Ascending aorta (tissue), 2 donors: ENCODE results near the gene HIP1R. TPM values are rescaled to one million over a fixed set of nuclear protein-coding genes. Genes with fewer than 3 reads are reported as not detected.

Experiments used
- DNase-seq, 2 donors: peaks; one replicate each; pipeline ENCODE4 v3.0.0-alpha.2; 2019; ENCODE audit warnings: low spot score in 2 of 2
- H3K27ac ChIP-seq, 2 donors: fragments of 200-600 bp; sonication (generic); one replicate each; pipeline ENCODE4 v1.5.1; 2016 to 2017; ENCODE audit warnings: mild to moderate bottlenecking in 1 of 2
- H3K27me3 ChIP-seq: fragments of 200-600 bp; sonication (generic); one replicate; pipeline ENCODE4 v1.5.1; 2017
- H3K36me3 ChIP-seq, 2 donors: fragments of 200-600 bp; sonication (generic); one replicate each; pipeline ENCODE4 v1.5.1; 2016
- H3K4me1 ChIP-seq, 2 donors: fragments of 200-600 bp; sonication (generic); one replicate each; pipeline ENCODE4 v1.5.1; 2016 to 2017; ENCODE audit warnings: mild to moderate bottlenecking in 1 of 2
- H3K4me3 ChIP-seq, 2 donors: fragments of 200-600 bp; sonication (generic); one replicate each; pipeline ENCODE4 v1.5.1; 2016 to 2017; ENCODE audit warnings: mild to moderate bottlenecking in 1 of 2
- H3K9me3 ChIP-seq, 2 donors: fragments of 200-600 bp; sonication (generic); one replicate each; pipeline ENCODE4 v1.5.1; 2016
- intact Hi-C: fragments of 100-400 bp; cut with DNase I; formaldehyde crosslinking; loops from one replicate; pipeline ENCODE4 v1.15.1; 2023
- total RNA-seq: library from RNA; depleted of rRNA; stranded (reverse); fragments of >200 nt; gene quantifications from one replicate; pipeline ENCODE4 v1.1.0, GENCODE V29; 2016
- TF ChIP-seq, protein P1 (sequence below), 3 experiments: fragments of 200-600 bp in 2 of 3; fragments of 450-650 bp in 1 of 3; sonication (generic) in 2 of 3; IDR thresholded peaks; one replicate each; pipeline ENCODE4 v1.5.1; 2016 to 2019; ENCODE audit warnings: antibody characterized with exemption in 3 of 3, mild to moderate bottlenecking in 1 of 3, moderate library complexity in 1 of 3

HIP1R gene
- total RNA-seq, 1 donor from 2014 or later: 98.7 TPM

GRCh38 chr12:122851820-122852219, 16.6 kb downstream of the HIP1R start:
- Histone ChIP-seq H3K36me3 (peaks cover 28 to 35% of the 10 kb centered on the region in 2 donors), H3K27ac (peak overlapping the region; percentile 86 to 92), H3K4me3 (peak overlapping the region in 1 of 2 donors; percentile 22), H3K4me1 (peaks cover 25 to 42% of the 10 kb centered on the region in 2 donors), H3K9me3 (no peaks in the 10 kb centered on the region), H3K27me3 (no peaks in the 10 kb centered on the region)
- intact Hi-C loops: loop anchor here (1.0 to 5.0 kb wide), 2 partner anchors 16 to 45 kb away; partner anchors contain the start of gene VPS37B
- TF ChIP-seq, protein P1, sequence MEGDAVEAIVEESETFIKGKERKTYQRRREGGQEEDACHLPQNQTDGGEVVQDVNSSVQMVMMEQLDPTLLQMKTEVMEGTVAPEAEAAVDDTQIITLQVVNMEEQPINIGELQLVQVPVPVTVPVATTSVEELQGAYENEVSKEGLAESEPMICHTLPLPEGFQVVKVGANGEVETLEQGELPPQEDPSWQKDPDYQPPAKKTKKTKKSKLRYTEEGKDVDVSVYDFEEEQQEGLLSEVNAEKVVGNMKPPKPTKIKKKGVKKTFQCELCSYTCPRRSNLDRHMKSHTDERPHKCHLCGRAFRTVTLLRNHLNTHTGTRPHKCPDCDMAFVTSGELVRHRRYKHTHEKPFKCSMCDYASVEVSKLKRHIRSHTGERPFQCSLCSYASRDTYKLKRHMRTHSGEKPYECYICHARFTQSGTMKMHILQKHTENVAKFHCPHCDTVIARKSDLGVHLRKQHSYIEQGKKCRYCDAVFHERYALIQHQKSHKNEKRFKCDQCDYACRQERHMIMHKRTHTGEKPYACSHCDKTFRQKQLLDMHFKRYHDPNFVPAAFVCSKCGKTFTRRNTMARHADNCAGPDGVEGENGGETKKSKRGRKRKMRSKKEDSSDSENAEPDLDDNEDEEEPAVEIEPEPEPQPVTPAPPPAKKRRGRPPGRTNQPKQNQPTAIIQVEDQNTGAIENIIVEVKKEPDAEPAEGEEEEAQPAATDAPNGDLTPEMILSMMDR (IDR thresholded peaks at IDR 0.05): no peak
- DNase-seq: peak; percentile 39 to 91

GRCh38 chr12:122852336-122853275, 17.3 kb downstream of the HIP1R start:
- intact Hi-C loops: loop anchor here (1.0 to 5.0 kb wide), 2 partner anchors 16 to 45 kb away; partner anchors contain the start of gene VPS37B
- no peak for DNase-seq
- peaks cover 25 to 42% of the 10 kb centered on the region in 2 donors for H3K4me1 ChIP-seq
- H3K9me3 ChIP-seq: no peaks in the 10 kb centered on the region
- peak overlapping the region in 1 of 2 donors; percentile 22 for H3K4me3 ChIP-seq
- H3K27me3 ChIP-seq: no peaks in the 10 kb centered on the region
- H3K27ac ChIP-seq: peak overlapping the region; percentile 86 to 92
- TF ChIP-seq, protein P1 (IDR thresholded peaks at IDR 0.05): no peak
- peaks cover 35 to 43% of the 10 kb centered on the region in 2 donors for H3K36me3 ChIP-seq

- Histone ChIP-seq H3K4me3 (no peak overlapping the region), H3K27ac (peak overlapping the region; percentile 86 to 92), H3K4me1 (peaks cover 25 to 42% of the 10 kb centered on the region in 2 donors), H3K36me3 (peaks cover 44 to 45% of the 10 kb centered on the region in 2 donors), H3K9me3 (no peaks in the 10 kb centered on the region), H3K27me3 (no peaks in the 10 kb centered on the region)
- intact Hi-C loops: loop anchor here (5.0 kb wide), 1 partner anchor 44 kb away; the partner anchor contains the start of gene VPS37B
- DNase-seq: no peak
- TF ChIP-seq, protein P1 (IDR thresholded peaks at IDR 0.05): no peak
Observed at GRCh38 chr12:122853582-122854245, 18.5 kb downstream of the HIP1R start.

DNA sequence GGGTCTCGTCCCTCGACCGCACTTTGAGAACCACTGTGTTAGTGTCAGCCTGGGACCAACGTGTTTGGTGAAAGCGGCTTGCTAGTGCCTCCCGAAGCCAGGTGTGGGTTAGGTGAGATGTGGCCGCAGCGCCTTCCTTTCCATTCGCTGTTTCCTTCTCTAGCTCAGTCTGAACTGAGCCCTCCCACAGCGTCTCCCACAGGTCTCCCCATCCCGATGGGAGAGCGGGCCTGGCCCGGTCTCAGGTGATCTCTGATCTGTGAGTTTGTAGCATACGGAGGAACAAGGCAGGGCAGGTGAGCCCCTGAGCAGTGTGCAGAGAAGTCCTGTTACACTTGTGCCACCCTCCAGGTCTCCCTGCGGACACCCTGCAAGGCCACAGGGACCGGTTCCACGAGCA, 19.3 kb downstream of the HIP1R start:
- intact Hi-C loops: loop anchor here (5.0 kb wide), 1 partner anchor 43 kb away; the partner anchor contains the start of gene VPS37B
- TF ChIP-seq, protein P1 (IDR thresholded peaks at IDR 0.05): no peak

DNA sequence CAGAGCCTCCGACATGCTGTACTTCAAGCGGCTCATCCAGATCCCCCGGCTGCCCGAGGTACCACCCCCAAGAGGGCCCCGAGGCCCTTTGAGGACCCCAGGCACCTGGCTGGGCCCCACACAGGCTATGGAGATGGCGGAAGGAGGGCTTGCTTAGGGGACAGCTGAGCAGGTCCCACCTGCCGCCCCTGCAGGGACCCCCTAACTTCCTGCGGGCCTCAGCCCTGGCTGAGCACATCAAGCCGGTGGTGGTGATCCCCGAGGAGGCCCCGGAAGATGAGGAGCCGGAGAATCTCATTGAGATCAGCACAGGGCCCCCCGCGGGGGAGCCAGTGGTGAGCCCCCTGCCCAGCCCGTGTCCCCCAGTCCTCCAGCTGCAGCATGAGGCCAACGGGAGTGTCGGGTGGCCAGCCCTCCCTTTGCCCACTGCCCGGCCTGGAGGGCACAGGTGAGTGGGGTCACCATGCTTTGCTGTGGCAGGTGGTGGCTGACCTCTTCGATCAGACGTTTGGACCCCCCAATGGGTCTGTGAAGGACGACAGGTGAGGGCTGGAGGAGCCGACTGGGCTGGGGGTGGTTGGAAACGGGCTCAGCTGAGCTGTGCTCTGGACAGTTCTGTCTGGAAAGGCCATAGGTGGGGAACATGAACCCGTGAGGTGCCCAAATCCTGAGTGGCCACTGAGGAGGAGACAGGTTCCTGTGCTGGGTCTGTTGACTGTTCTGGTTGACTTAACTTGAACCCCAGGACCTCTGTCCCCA, 20.0 kb downstream of the HIP1R start:
- Histone ChIP-seq H3K4me1 (peaks cover 25 to 33% of the 10 kb centered on the region in 2 donors), H3K4me3 (no peak overlapping the region), H3K9me3 (no peaks in the 10 kb centered on the region), H3K36me3 (peaks cover 52 to 59% of the 10 kb centered on the region in 2 donors), H3K27me3 (no peaks in the 10 kb centered on the region), H3K27ac (no peak overlapping the region)
- intact Hi-C loops: no loop called here
- TF ChIP-seq, protein P1 (IDR thresholded peaks at IDR 0.05): no peak
- DNase-seq: no peak

More for the DNA sequence above, 19.3 kb downstream of the HIP1R start:
- H3K27ac ChIP-seq: peak overlapping the region in 1 of 2 donors; percentile 86
- H3K27me3 ChIP-seq: no peaks in the 10 kb centered on the region
- H3K9me3 ChIP-seq: no peaks in the 10 kb centered on the region
- peaks cover 47 to 53% of the 10 kb centered on the region in 2 donors for H3K36me3 ChIP-seq
- no peak overlapping the region for H3K4me3 ChIP-seq
- H3K4me1 ChIP-seq: peaks cover 25 to 37% of the 10 kb centered on the region in 2 donors
- no peak for DNase-seq
